ENCODE measurements around the gene UGT1A6. TPM values are rescaled to one million over a fixed set of nuclear protein-coding genes. Genes with fewer than 3 reads are reported as not detected.

The UGT1A6 gene
- total and polyA plus RNA-seq, 3 experiments from 2014 or later: not detected

Other genes starting within 250 kb of the UGT1A6 start
- gene USP40, start 126.1 kb upstream of the UGT1A6 start, total RNA-seq: 10 to 100 TPM; 13.3 to 14.8 TPM
- gene USP40, start 126.1 kb upstream of the UGT1A6 start, polyA plus RNA-seq: 5.4 TPM
- not detected for gene UGT1A8, start 75.3 kb upstream of the UGT1A6 start, total RNA-seq
- not detected for gene UGT1A8, start 75.3 kb upstream of the UGT1A6 start, polyA plus RNA-seq
- not detected for gene UGT1A10, start 56.4 kb upstream of the UGT1A6 start, total RNA-seq
- not detected for gene UGT1A10, start 56.4 kb upstream of the UGT1A6 start, polyA plus RNA-seq
- not detected for gene UGT1A9, start 21.0 kb upstream of the UGT1A6 start, total RNA-seq
- gene UGT1A9, start 21.0 kb upstream of the UGT1A6 start, polyA plus RNA-seq: not detected
- gene UGT1A7, start 11.0 kb upstream of the UGT1A6 start, total RNA-seq: not detected
- gene UGT1A7, start 11.0 kb upstream of the UGT1A6 start, polyA plus RNA-seq: not detected
- gene UGT1A5, start 20.0 kb downstream of the UGT1A6 start, total RNA-seq: not detected
- not detected for gene UGT1A5, start 20.0 kb downstream of the UGT1A6 start, polyA plus RNA-seq
- not detected for gene UGT1A4, start 25.8 kb downstream of the UGT1A6 start, total RNA-seq
- not detected for gene UGT1A4, start 25.8 kb downstream of the UGT1A6 start, polyA plus RNA-seq
- not detected for gene UGT1A3, start 36.2 kb downstream of the UGT1A6 start, total RNA-seq
- gene UGT1A3, start 36.2 kb downstream of the UGT1A6 start, polyA plus RNA-seq: not detected
- gene UGT1A1, start 67.4 kb downstream of the UGT1A6 start, total RNA-seq: not detected
- gene UGT1A1, start 67.4 kb downstream of the UGT1A6 start, polyA plus RNA-seq: not detected
- gene MROH2A, start 85.4 kb downstream of the UGT1A6 start, total RNA-seq: not detected
- not detected for gene MROH2A, start 85.4 kb downstream of the UGT1A6 start, polyA plus RNA-seq
- gene HJURP, start 161.6 kb downstream of the UGT1A6 start, total RNA-seq: 10 to 100 TPM; 37.9 to 41.2 TPM
- not detected for gene HJURP, start 161.6 kb downstream of the UGT1A6 start, polyA plus RNA-seq
- gene TRPM8, start 224.5 kb downstream of the UGT1A6 start, total RNA-seq: not detected
- not detected for gene TRPM8, start 224.5 kb downstream of the UGT1A6 start, polyA plus RNA-seq